ENCODE measurements around the gene ZBTB6. TPM values are rescaled to one million over a fixed set of nuclear protein-coding genes. Genes with fewer than 3 reads are reported as not detected.

The ZBTB6 gene
- polyA plus RNA-seq, 1 donor (not counting 4 experiments of a cell fraction or from before 2014, with no cell fraction given) = 7.3 TPM

GRCh38 chr9:122949696-122950095, 36.6 kb upstream of the ZBTB6 start:
- no peak for TF ChIP-seq EZH2 (IDR thresholded peaks at IDR 0.05; ENCODE audit: low read length)
- TF ChIP-seq CTCF (optimal IDR thresholded peaks at IDR 0.05 in 1 of 3, IDR thresholded peaks at IDR 0.05 in 1 of 3, conservative IDR thresholded peaks at IDR 0.05 in 1 of 3; ENCODE audit: extremely low read depth in 1 of 3, insufficient read depth in 2 of 3, low read length in 3 of 3) = no peak
- Histone ChIP-seq H3K4me3 (ENCODE audit: control insufficient read depth in 2 of 3, extremely low read depth in 1 of 3, insufficient read depth in 2 of 3, low read depth in 1 of 3, low read length in 3 of 3) (no peak overlapping the region), H3K36me3 (ENCODE audit: control insufficient read depth in 2 of 2, extremely low read depth in 1 of 2, insufficient read depth in 2 of 2, low read length in 2 of 2) (peaks cover 0 to 2% of the 10 kb centered on the region in 2 experiments), H3K9me1 (ENCODE audit: control insufficient read depth, extremely low read depth, insufficient read depth, low read length) (no peaks in the 10 kb centered on the region), H3K4me1 (ENCODE audit: control insufficient read depth, extremely low read depth, insufficient read depth, low read length) (peaks cover 22% of the 10 kb centered on the region), H4K20me1 (ENCODE audit: control insufficient read depth, extremely low read depth, insufficient read depth, low read length) (peaks cover 15% of the 10 kb centered on the region), H2AFZ (ENCODE audit: control insufficient read depth, low read length) (no peak overlapping the region), H3K9ac (ENCODE audit: control insufficient read depth, extremely low read depth, insufficient read depth, low read length) (no peak overlapping the region), H3K4me2 (ENCODE audit: control insufficient read depth, extremely low read depth, insufficient read depth, low read depth, low read length) (no peak overlapping the region), H3K27ac (ENCODE audit: control insufficient read depth, insufficient read depth, low read length) (no peak overlapping the region), H3K27me3 (ENCODE audit: control insufficient read depth, extremely low read depth, insufficient read depth, low read length) (no peaks in the 10 kb centered on the region), H3K9me3 (ENCODE audit: control insufficient read depth, low read depth, low read length) (no peaks in the 10 kb centered on the region), H3K79me2 (ENCODE audit: control insufficient read depth, insufficient read depth, low read length) (peaks cover 91% of the 10 kb centered on the region)
- DNase-seq (ENCODE audit: low read depth, low spot score) (no peak), FAIRE-seq (no peak)
- dilution Hi-C loops (cut with MboI; ENCODE audit: extremely low pct_ligation_motif_present, low sequenced_read_pairs) = no loop called here

- FAIRE-seq (no peak), DNase-seq (ENCODE audit: low read depth, low spot score) (no peak)
- H3K79me2 ChIP-seq (ENCODE audit: control insufficient read depth, insufficient read depth, low read length) = peaks cover 93% of the 10 kb centered on the region
- TF ChIP-seq CTCF (optimal IDR thresholded peaks at IDR 0.05 in 1 of 3, IDR thresholded peaks at IDR 0.05 in 1 of 3, conservative IDR thresholded peaks at IDR 0.05 in 1 of 3; ENCODE audit: extremely low read depth in 1 of 3, insufficient read depth in 2 of 3, low read length in 3 of 3) = no peak
- no peak for TF ChIP-seq EZH2 (IDR thresholded peaks at IDR 0.05; ENCODE audit: low read length)
- H3K9me1 ChIP-seq (ENCODE audit: control insufficient read depth, extremely low read depth, insufficient read depth, low read length) = no peaks in the 10 kb centered on the region
- H3K4me3 ChIP-seq (ENCODE audit: control insufficient read depth in 2 of 3, extremely low read depth in 1 of 3, insufficient read depth in 2 of 3, low read depth in 1 of 3, low read length in 3 of 3) = no peak overlapping the region
- H3K9ac ChIP-seq (ENCODE audit: control insufficient read depth, extremely low read depth, insufficient read depth, low read length) = no peak overlapping the region
- H3K4me1 ChIP-seq (ENCODE audit: control insufficient read depth, extremely low read depth, insufficient read depth, low read length) = peaks cover 11% of the 10 kb centered on the region
- no peaks in the 10 kb centered on the region for H3K27me3 ChIP-seq (ENCODE audit: control insufficient read depth, extremely low read depth, insufficient read depth, low read length)
- peaks cover 12% of the 10 kb centered on the region for H4K20me1 ChIP-seq (ENCODE audit: control insufficient read depth, extremely low read depth, insufficient read depth, low read length)
- H2AFZ ChIP-seq (ENCODE audit: control insufficient read depth, low read length) = no peak overlapping the region
- peaks cover 0 to 2% of the 10 kb centered on the region in 2 experiments for H3K36me3 ChIP-seq (ENCODE audit: control insufficient read depth in 2 of 2, extremely low read depth in 1 of 2, insufficient read depth in 2 of 2, low read length in 2 of 2)
- no peak overlapping the region for H3K4me2 ChIP-seq (ENCODE audit: control insufficient read depth, extremely low read depth, insufficient read depth, low read depth, low read length)
- H3K9me3 ChIP-seq (ENCODE audit: control insufficient read depth, low read depth, low read length) = no peaks in the 10 kb centered on the region
- dilution Hi-C loops (cut with MboI; ENCODE audit: extremely low pct_ligation_motif_present, low sequenced_read_pairs) = no loop called here
- no peak overlapping the region for H3K27ac ChIP-seq (ENCODE audit: control insufficient read depth, insufficient read depth, low read length)
Measured at GRCh38 chr9:122948313-122948712, 35.2 kb upstream of the ZBTB6 start.

Data from keratinocyte (primary cell).